EL (cell line): Measurements from ENCODE around the gene AQP4.

Experiments
- DNase-seq: peaks from one replicate; pipeline ENCODE4 v3.0.0-alpha.2; 2016

Gene AQP4

DNA sequence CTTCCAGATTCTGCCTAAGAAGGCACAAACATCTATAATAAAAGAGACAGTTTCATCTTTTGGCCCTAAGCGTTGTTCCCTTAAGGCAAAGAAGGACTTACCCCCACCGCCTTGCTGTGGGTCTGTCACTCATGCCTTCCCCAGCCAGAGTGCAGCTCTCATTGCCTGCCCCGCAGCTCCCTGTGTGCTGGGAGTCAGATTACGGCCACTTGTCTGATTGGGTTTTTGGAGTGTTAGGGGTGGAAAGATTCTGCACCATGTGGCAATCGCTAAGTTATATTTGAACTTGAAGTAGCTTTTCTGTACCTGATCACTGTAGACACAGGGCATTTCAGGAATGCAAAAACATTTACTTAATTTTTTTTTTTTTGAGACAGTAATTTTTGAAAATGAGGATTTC lies at the start of gene AQP4:
Gene AQP4 (minus strand): TSS at position 151 of the 400 bp plus-strand sequence. CDS start 18 bp downstream, at position 133.
- DNase-seq, result no peak

DNA sequence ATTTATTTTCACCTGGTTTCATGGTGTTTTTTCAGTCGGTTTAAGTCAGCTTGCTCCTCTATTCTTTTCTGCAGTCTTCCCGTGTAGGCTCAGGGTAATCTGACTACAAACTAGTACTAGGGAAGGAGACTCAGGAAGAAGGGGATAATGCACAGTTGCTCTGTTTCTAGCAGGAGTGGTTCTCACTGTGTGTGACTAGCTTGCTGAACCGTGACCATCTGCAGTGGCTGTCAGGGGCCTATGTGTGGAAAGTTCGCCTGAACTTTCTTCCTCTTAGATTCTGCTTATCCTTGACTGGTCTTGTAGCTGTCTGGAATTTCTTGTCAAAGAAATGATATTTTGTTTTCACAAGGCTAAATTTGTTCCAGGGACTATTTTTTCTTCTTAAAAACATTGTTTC lies 46.3 kb upstream of the AQP4 start:
- DNase-seq, result no peak

- DNase-seq, result no peak
These were observed 44.2 kb upstream of the AQP4 start for GRCh38 chr18:26909599-26910290.

- DNase-seq, result no peak
These were observed 43.4 kb upstream of the AQP4 start for GRCh38 chr18:26908906-26909305.

DNA sequence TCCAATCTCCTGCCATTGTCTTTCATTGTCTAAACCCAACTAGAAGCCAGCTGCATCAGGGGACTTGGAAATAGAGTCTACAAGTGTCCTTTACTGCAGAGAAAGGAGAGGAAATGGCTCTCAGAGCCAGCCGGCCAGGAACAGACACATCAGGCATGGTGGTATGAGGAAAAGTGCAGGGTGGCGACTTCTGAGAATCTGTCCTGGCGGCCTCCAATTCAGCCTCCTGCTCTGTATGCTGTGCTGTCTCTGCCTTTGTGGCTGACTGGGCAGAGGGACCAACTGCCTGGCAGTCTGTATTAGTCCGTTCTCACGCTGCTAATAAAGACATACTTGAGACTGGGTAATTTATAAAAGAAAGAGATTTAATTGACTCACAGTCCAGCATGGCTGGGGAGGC lies 36.8 kb upstream of the AQP4 start:
- DNase-seq, result no peak

- no peak for DNase-seq
These were observed 35.5 kb upstream of the AQP4 start for GRCh38 chr18:26901020-26901419.

- no peak for DNase-seq
These were observed 28.9 kb upstream of the AQP4 start for GRCh38 chr18:26894426-26894825.

DNA sequence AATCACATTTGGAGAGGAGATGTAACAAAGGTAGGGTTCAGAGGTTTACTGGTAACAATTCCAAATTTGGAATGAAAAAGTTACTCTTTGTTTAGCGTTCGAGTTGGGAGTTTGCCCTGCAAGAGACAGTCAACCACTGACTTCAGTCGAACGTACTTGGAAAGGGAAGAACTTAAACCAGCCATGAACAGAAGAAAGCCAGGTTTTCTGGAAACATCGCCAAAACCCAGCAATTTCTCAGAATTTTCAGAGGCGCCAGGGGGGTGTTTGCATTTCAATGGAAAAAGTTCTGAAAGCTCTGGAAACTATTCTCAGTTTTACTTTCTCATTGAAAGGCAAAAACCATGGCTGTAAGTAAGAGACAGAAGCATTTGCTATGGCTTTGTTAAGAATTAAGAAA lies 28.5 kb upstream of the AQP4 start:
- no peak for DNase-seq

DNA sequence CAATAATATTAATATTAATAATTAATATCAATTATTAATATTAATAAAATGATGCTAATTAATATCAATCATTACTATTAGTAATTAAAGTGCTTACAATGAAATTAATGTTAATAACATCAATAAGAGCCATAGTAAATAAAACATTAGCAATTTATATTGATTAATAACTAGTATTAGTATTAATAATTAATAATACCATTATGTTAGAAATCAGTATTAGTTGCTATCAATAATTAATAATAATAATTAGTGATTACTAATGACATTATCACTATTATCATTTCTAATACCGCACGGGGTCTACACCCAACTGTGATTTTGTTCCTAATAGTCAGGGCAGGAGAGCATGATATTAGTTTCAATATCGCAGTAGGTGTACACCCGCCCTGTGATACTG lies 22.8 kb upstream of the AQP4 start:
- DNase-seq, result no peak

DNA sequence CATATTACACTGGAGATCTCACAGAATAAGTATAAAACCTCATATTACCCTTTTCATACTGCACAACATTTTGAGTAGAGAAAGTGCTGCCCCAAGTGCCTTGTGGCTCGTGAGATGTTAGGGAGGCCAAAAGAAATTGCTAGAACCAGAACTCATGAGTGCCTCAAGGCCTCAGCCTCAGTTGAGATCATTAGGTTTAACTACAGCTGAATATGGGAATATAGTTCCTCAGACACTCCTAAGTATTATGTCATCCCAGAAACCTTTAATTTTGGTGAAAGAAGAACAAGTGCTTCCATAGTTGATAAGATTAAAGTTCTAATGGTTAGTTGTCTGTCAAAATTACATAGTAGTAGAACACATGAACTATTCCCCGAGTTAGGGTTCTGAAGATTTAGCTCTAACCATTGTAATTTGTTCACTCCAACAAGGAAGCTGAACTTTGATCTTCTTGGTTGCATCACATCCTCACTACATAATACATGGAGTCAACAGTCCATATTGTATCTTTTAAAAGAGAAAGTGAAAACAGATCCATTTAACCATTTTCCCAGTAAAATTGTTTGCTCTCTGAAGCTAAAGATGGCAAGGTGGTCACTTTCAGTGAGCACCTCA lies 9.6 kb upstream of the AQP4 start:
- no peak for DNase-seq

DNA sequence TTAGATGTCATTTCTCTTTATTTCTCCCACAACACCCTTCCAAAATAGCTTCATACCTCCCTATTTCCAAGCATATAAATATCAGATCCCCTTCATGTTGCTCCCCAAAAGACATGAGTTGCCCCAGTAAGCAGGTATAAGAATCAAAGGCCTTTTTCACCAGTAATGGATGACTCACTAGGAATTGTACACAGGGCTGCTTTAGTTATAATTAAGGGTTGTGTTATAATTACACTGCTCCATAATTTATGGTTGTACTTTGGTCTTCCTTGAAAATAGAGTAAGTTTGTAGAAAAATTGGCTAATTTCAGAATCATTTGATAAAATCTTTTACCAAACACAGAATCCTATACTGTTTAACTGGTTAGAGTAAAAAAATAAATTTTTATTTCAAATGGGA lies 8.8 kb upstream of the AQP4 start:
- no peak for DNase-seq

- DNase-seq, result no peak
These were observed 4.1 kb upstream of the AQP4 start for GRCh38 chr18:26869640-26870039.

DNA sequence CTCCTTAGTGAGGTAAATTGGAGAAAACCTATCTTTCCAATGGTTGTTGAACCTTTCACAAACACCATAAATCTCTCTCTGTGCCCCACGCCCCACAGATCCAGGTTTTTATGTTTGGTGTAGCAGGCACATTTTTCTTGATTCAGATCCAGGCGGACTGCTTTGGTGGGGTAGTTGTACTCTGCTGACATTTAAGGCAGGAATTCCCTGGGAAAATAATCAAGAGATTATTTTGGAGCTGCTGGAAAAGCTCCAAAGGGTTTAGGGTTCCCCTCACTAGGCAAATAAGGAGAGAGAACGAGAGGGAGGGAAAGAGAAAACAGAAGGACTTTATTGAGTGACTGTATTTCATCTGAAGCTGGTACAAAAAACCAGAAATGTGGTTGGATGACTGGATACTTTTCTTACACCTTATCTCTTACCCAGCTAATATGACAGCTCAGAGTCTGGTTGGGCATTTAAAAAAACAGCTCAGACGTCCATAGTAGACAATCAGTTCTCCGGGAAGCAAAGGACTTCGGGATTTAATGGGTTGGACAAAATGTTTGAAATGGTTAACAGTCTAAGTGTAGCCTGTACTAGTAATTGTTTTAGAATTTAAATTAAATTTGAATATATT lies 3.6 kb upstream of the AQP4 start:
- no peak for DNase-seq

DNA sequence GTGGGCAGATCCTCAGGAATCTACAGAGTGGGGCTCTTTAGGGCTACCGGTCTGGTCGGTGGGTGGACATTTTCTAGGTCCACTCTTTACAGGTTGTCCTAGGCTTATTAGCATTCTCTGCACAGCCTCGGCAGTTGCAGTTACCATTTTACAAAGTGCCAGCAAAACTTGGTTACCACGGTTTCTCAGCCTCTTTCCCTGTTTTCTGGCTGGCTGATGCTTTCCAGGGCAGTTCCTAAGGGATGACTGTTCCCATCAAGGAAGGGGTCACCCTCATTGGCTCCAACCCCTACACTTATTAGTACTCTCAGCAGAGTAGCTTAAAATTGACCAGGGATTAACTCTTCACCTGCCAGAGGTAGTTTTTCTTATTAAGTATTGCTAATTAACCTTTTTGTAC lies 2.0 kb upstream of the AQP4 start:
- no peak for DNase-seq

GRCh38 chr18:26864658-26865057 lies 849 bp downstream of the AQP4 start:
- DNase-seq, result no peak

GRCh38 chr18:26863921-26864497 lies 1.5 kb downstream of the AQP4 start:
- no peak for DNase-seq

DNA sequence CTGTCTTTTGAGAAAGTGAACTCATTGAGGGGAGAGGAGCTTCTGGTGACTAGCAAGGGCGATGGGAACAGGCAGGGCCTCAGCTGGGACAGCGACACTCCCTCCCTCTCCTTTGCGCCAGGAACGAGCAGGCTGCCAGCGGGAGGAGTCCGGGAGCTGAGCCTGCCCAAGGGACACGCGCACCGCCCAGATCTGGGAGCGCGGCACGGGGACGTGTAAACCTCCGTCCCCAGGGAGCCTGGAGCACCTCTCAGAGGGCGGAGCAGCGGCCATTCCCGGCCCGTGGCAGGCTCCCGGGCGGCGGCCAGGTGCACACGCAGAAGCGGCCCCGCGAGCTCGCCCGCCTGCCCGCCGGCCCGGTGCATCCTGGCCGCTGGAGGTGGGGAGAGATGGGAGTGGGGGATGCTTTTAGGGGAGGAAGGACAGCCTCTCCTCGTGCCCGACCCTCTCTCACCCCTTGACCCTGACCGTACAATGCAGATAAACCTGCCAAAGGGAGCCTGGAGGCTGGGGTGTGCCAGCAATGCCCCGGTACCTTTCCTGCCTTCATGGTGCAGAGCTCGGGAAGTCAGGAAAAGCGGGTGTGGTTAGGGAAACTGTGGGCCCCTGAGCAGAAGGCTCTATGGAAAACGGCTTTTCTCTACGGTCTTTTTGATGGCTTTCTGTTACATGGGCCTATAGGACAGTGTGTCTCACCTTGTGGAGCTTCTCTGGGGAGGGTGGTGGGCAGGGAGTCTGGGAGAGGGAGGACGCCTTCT lies 2.2 kb downstream of the AQP4 start:
- DNase-seq, result no peak

DNA sequence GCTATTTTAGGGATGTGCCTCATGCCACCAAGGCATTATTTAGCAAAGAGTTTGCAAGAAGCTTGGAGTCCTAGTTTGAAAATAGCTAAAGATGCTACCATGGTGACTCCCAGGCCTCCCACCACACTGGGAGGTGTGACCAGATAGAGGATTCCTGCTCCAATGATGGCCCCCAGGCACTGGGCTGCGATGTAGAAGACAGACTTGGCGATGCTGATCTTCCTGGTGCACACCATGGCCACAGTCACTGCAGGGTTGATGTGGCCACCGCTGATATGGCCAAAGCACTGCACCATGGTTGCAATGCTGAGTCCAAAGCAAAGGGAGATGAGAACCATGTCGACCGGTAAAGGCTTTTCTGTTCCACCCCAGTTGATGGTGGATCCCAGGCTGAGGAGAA lies 3.4 kb downstream of the AQP4 start:
- DNase-seq, result no peak

GRCh38 chr18:26854292-26854881 lies 11.1 kb downstream of the AQP4 start:
- DNase-seq, result no peak

DNA sequence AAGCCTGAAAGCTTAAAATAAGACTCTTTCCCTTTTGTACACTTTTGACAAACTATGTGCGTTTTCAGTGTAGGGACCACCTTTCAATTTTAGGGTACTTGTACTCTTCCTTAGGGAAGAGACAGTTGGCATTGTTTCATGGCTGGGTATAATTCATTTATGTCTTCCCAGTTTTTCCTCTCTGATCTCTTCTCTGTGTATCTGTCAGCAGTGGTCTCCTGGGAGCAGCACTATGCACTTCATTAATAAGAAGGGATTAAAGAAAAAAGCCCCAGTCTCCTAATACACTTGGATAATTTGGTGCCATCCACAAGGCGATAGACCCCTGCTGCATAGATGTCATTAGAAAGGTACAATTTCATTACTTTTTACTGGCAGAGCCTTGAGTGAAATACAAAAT lies 12.1 kb downstream of the AQP4 start:
- DNase-seq, result no peak

GRCh38 chr18:26843760-26844159 lies 21.7 kb downstream of the AQP4 start:
- DNase-seq, result no peak

DNA sequence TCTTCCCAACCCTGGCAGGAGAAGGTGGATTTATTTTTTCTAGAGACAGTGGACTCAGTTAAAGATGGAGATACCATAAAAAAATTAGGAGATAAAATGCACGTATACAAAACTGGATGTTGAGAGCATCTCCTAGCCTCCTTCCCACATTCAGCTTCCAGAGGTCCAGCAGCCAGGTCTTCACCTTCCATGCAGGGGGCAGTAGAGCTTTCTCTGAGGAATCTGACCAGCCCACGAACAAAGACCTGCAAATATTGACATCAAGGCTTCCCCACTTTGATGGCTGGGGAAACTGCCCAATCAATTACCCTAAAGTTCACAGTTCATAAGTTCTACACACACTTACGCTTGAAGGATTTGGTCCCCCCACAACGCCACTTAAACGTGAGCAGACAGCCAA lies 24.5 kb downstream of the AQP4 start:
- DNase-seq, result no peak

- no peak for DNase-seq
These were observed 25.9 kb downstream of the AQP4 start for GRCh38 chr18:26839609-26840008.
